Transverse colon (tissue), 4 donors: ENCODE results near the gene CYP4Z1.

Source experiments
- POLR2AphosphoS5 ChIP-seq, 3 donors: sonication (generic); formaldehyde crosslinking; IDR thresholded peaks; one replicate each; pipeline ENCODE4 v1.6.1; 2016; ENCODE audit warnings: antibody characterized with exemption in 3 of 3
- TF ChIP-seq, protein P1 (sequence below), 5 experiments: fragments of 200-600 bp in 3 of 5; fragments of 450-650 bp in 2 of 5; sonication (generic) in 3 of 5; IDR thresholded peaks; 1 replicate in 2 of 5; 2 replicates in 3 of 5; pipeline ENCODE4 v1.5.1; 2016 to 2017; ENCODE audit warnings: antibody characterized with exemption in 5 of 5, inconsistent platforms in 3 of 5, mild to moderate bottlenecking in 2 of 5, moderate library complexity in 1 of 5

GRCh38 chr1:47137198-47137597, 70.2 kb downstream of the CYP4Z1 start, which contains the start of gene CYP4A22:
- TF ChIP-seq, protein P1, sequence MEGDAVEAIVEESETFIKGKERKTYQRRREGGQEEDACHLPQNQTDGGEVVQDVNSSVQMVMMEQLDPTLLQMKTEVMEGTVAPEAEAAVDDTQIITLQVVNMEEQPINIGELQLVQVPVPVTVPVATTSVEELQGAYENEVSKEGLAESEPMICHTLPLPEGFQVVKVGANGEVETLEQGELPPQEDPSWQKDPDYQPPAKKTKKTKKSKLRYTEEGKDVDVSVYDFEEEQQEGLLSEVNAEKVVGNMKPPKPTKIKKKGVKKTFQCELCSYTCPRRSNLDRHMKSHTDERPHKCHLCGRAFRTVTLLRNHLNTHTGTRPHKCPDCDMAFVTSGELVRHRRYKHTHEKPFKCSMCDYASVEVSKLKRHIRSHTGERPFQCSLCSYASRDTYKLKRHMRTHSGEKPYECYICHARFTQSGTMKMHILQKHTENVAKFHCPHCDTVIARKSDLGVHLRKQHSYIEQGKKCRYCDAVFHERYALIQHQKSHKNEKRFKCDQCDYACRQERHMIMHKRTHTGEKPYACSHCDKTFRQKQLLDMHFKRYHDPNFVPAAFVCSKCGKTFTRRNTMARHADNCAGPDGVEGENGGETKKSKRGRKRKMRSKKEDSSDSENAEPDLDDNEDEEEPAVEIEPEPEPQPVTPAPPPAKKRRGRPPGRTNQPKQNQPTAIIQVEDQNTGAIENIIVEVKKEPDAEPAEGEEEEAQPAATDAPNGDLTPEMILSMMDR (IDR thresholded peaks at IDR 0.05), result no peak
- TF ChIP-seq POLR2AphosphoS5 (IDR thresholded peaks at IDR 0.05), result no peak
